ENCODE data around the gene FAM222A.

FAM222A gene

GRCh38 chr12:109743076-109743910 is 29.7 kb downstream of the FAM222A start:
- 92% methylated on average over 17 of the region's 17 CpGs for WGBS
- no peak overlapping the region for H3K27ac ChIP-seq (ENCODE audit: low read depth, low read length)
- H3K9ac ChIP-seq (ENCODE audit: low read depth, low read length): no peak overlapping the region
- no peak overlapping the region for H3K4me3 ChIP-seq (ENCODE audit: low read length)
- H3K9me3 ChIP-seq (ENCODE audit: insufficient read depth, low read depth, low read length): no peaks in the 10 kb centered on the region
- H3K27me3 ChIP-seq (ENCODE audit: insufficient read depth, low read length): no peaks in the 10 kb centered on the region
- H3K36me3 ChIP-seq (ENCODE audit: insufficient read depth, low read length): no peaks in the 10 kb centered on the region
- 0 out of 2 replicates have a peak, but pooled peaks cover under 1% of the 10 kb centered on the region for H3K4me1 ChIP-seq (ENCODE audit: insufficient read depth, low read length)

DNA sequence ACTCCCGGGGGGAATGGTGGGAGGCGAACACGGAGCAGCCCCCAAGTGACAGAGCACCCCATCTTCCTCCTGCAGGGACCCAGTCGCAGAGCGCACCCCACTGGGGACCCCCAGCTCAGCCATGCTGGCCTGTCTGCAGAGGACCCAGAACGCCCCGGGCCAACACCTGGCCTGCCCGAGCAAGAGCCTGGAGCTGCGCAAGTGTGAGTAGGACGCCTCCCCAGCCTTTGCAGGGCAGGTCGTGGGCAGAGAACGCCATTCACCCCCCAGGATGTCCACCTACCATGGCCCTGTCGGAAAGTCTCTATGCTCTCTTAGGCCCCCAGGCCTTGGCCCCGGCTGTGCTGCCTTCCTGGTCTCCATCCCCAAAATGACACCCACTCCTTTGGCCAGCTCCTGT is 30.4 kb downstream of the FAM222A start:
- Histone ChIP-seq H3K27ac (ENCODE audit: low read depth, low read length) (no peak overlapping the region), H3K9ac (ENCODE audit: low read depth, low read length) (no peak overlapping the region), H3K9me3 (ENCODE audit: insufficient read depth, low read depth, low read length) (no peaks in the 10 kb centered on the region), H3K4me3 (ENCODE audit: low read length) (no peak overlapping the region), H3K27me3 (ENCODE audit: insufficient read depth, low read length) (no peaks in the 10 kb centered on the region), H3K36me3 (ENCODE audit: insufficient read depth, low read length) (no peaks in the 10 kb centered on the region), H3K4me1 (ENCODE audit: insufficient read depth, low read length) (no peaks in the 10 kb centered on the region)
- 95% methylated on average over 14 of the region's 14 CpGs for WGBS

DNA sequence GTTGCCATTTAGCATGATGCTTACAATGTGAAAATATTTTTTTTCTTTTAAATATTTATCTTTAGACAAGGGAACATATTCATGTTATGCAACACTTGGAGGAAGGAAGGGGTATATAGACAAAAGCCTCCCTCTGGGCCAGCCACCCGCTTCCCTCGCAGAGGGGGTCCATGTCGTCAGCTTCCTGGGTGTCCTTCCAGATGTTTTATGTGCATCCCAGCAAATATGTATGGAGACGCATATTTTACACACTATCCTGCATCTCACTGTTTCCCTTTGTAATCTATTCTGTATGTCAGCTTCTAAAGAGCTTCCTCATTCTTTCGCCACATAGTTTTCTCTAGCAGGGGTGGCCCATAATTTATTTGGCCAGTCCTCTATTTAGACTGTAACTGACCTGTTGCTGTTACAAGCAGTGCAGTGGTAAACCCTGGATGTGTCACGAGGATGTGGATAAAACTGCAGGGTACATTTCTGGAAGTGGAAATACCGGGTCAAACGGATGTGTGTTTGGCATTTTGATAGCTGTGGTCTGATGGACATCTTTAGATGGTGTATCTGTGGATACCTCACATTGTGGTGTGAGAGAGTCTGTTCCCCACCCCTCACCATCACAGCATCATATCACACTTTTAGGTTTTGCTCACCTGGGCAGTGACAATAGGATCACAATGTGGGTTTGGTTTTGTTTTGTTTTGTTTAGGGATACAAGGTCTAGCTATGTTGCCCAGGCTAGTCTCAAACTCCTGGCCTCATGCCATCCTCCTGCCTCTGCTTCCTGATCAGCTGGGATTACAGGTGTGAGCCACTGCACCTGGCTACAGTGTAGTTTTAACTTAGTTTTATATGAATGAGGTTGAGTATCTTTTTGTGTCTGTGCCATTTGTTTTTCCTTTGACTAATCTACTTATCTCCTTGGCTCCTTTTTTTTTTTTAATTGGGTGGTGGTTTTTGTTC is 31.6 kb downstream of the FAM222A start:
- H3K36me3 ChIP-seq (ENCODE audit: insufficient read depth, low read length): no peaks in the 10 kb centered on the region
- H3K9me3 ChIP-seq (ENCODE audit: insufficient read depth, low read depth, low read length): no peaks in the 10 kb centered on the region
- H3K9ac ChIP-seq (ENCODE audit: low read depth, low read length): no peak overlapping the region
- H3K4me1 ChIP-seq (ENCODE audit: insufficient read depth, low read length): no peaks in the 10 kb centered on the region
- no peaks in the 10 kb centered on the region for H3K27me3 ChIP-seq (ENCODE audit: insufficient read depth, low read length)
- H3K4me3 ChIP-seq (ENCODE audit: low read length): no peak overlapping the region
- WGBS: 88% methylated on average over 8 of the region's 8 CpGs
- no peak overlapping the region for H3K27ac ChIP-seq (ENCODE audit: low read depth, low read length)

GRCh38 chr12:109752117-109753053 is 38.8 kb downstream of the FAM222A start:
- H3K27ac ChIP-seq (ENCODE audit: low read depth, low read length): no peak overlapping the region
- H3K27me3 ChIP-seq (ENCODE audit: insufficient read depth, low read length): no peaks in the 10 kb centered on the region
- WGBS: 75% methylated on average over 6 of the region's 6 CpGs
- H3K9me3 ChIP-seq (ENCODE audit: insufficient read depth, low read depth, low read length): peaks cover 6% of the 10 kb centered on the region; the same call in 1 of the 2 replicates
- no peak overlapping the region for H3K4me3 ChIP-seq (ENCODE audit: low read length)
- no peaks in the 10 kb centered on the region for H3K36me3 ChIP-seq (ENCODE audit: insufficient read depth, low read length)
- H3K9ac ChIP-seq (ENCODE audit: low read depth, low read length): no peak overlapping the region
- no peaks in the 10 kb centered on the region for H3K4me1 ChIP-seq (ENCODE audit: insufficient read depth, low read length)

DNA sequence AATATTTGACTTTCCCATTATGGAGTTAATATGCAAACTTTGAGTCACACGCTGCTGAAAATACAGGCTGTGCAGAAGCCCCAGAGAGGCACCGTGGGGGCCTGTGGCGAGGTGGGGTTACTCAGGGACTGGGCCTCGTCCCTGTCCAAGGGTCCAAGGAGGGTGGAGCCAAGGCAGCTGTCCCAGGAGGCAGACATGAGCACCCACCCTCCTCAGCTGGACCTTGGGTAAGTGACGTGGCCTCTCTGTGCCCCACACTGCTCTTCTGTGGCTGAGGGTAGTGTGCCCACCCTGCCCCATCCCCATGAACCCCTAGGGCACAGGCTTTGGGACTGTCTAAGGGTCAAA is 39.4 kb downstream of the FAM222A start:
- H3K27ac ChIP-seq (ENCODE audit: low read depth, low read length): no peak overlapping the region
- no peak overlapping the region for H3K9ac ChIP-seq (ENCODE audit: low read depth, low read length)
- 92% methylated on average over 5 of the region's 5 CpGs for WGBS
- H3K4me3 ChIP-seq (ENCODE audit: low read length): no peak overlapping the region
- no peaks in the 10 kb centered on the region for H3K4me1 ChIP-seq (ENCODE audit: insufficient read depth, low read length)
- H3K27me3 ChIP-seq (ENCODE audit: insufficient read depth, low read length): no peaks in the 10 kb centered on the region
- peaks cover 6% of the 10 kb centered on the region; the same call in 1 of the 2 replicates for H3K9me3 ChIP-seq (ENCODE audit: insufficient read depth, low read depth, low read length)
- no peaks in the 10 kb centered on the region for H3K36me3 ChIP-seq (ENCODE audit: insufficient read depth, low read length)

DNA sequence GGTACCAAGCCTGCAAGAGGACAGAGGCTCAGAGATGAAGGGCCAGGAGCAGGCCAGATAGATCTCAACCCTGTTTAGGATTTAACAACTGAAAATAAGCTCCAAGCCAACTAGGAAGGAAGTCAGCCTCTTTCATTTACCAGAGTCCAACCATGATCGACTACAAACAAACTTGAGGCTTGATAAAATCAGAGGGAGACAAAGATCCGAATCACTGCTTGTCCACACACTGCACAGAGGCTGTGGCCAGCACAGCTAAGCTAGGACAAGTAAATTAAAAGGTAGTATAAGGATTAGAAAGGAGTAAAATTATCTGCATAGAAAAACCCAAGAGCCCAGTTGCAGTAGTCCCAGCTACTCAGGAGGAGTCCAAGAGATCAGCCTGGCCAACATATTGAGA is 40.3 kb downstream of the FAM222A start:
- no peak overlapping the region for H3K4me3 ChIP-seq (ENCODE audit: low read length)
- H3K36me3 ChIP-seq (ENCODE audit: insufficient read depth, low read length): no peaks in the 10 kb centered on the region
- H3K9ac ChIP-seq (ENCODE audit: low read depth, low read length): no peak overlapping the region
- H3K27ac ChIP-seq (ENCODE audit: low read depth, low read length): no peak overlapping the region
- WGBS: 92% methylated on average over 2 of the region's 2 CpGs
- peaks cover 6% of the 10 kb centered on the region; the same call in 1 of the 2 replicates for H3K9me3 ChIP-seq (ENCODE audit: insufficient read depth, low read depth, low read length)
- no peaks in the 10 kb centered on the region for H3K27me3 ChIP-seq (ENCODE audit: insufficient read depth, low read length)
- no peaks in the 10 kb centered on the region for H3K4me1 ChIP-seq (ENCODE audit: insufficient read depth, low read length)

DNA sequence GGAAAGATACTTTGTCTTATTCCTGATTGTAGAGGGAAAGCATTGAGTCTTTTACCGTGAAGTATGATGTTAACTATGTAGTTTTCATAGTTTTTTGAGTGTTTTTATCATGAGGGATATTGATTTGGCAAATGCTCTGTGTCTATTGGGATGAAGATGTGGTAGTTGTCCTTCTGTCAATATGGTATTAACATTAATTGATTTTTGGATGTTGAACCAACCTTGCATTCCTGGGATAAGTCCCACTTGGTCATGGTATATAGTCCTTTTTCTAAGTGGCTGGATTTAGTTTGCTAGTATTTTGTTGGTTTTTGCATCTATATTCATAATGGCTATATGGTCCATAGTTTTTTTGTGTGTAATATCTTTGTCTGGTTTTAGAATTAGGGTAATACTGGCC is 42.8 kb downstream of the FAM222A start:
- Histone ChIP-seq H3K4me3 (ENCODE audit: low read length) (no peak overlapping the region), H3K27me3 (ENCODE audit: insufficient read depth, low read length) (no peaks in the 10 kb centered on the region), H3K9ac (ENCODE audit: low read depth, low read length) (no peak overlapping the region), H3K27ac (ENCODE audit: low read depth, low read length) (no peak overlapping the region), H3K36me3 (ENCODE audit: insufficient read depth, low read length) (no peaks in the 10 kb centered on the region), H3K9me3 (ENCODE audit: insufficient read depth, low read depth, low read length) (peaks cover 6% of the 10 kb centered on the region; the same call in 1 of the 2 replicates), H3K4me1 (ENCODE audit: insufficient read depth, low read length) (no peaks in the 10 kb centered on the region)
- 89% methylated on average over 1 of the region's 1 CpG for WGBS

DNA sequence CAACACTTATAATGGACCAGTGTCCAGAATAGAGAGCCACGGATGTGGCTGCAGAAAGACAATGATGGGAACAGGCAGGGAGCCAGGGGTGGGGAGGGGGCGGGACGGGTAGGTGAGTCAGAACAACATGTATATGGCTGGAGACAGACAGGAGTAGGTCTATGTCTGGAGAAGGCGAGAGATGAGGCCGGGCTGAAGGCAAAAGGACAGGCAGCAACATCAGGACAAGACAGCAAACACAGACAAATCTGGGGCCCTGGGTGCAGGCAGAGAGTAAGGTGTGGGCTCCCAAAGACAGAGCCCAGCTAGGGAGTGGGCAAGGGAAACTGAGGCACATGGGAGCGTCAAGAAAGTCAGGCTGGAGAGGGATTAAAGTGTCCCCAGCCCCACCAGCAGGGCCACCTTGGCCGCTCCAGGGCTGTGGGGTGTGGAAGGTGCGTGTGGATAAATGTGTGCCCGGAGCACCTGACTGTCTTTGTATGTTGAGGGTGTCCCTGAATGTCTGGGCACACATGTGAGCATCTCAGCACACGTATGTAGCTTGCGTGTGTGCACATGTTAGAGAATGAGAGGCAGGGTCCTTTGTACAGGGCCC is 44.1 kb downstream of the FAM222A start:
- WGBS: 78% methylated on average over 11 of the region's 11 CpGs

DNA sequence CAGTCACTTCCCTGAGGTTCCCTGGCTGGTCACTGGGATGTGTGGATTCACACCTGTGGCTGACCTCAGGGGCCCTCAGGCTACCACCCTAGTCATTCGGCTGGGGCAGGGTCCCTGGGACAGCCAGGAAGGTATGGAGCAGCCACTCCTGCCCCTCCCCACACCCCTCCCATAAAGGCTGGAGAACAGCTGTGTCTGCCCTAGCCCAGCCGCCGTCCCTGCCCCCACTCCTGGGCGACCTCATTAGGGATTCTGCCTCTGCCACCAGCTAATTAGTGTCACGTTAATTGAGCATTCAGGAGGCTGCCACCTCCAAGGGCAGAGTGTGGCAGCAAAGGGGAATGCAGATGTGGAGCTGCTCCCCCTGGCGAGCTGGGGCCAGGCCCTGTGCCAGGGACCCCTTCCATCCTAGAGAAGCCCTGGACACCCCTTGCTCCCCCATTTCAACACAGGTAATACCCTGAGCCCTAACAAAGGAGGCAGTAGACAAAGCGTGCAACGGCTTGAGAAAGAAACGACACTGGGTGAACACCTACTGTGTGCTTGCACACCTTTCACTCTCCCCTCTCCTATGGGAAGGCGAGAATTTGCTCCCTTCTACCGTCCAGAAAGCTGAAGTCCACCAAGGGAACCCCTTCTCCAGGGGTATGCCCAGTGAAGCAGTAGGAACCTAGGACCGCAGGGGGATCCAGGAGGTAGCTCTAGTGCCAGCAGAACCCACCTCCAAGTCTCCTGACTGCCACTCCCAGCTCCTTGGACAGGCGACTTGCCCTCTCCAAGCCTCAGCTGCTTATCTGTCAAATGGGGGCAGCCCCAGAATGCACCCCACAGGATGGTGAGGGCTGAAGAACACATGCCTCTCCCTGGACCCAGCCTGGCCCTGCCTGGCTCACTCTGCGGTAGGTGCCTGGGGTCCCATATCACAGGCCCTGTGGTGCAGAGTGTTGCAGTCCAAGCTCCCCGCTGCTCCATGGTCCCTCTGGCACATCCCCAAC is 45.1 kb downstream of the FAM222A start:
- Histone ChIP-seq H3K9me3 (ENCODE audit: insufficient read depth, low read depth, low read length) (peaks cover 6% of the 10 kb centered on the region; the same call in 1 of the 2 replicates), H3K4me3 (ENCODE audit: low read length) (no peak overlapping the region), H3K9ac (ENCODE audit: low read depth, low read length) (no peak overlapping the region), H3K36me3 (ENCODE audit: insufficient read depth, low read length) (no peaks in the 10 kb centered on the region), H3K4me1 (ENCODE audit: insufficient read depth, low read length) (no peaks in the 10 kb centered on the region), H3K27ac (ENCODE audit: low read depth, low read length) (no peak overlapping the region), H3K27me3 (ENCODE audit: insufficient read depth, low read length) (no peaks in the 10 kb centered on the region)
- 69% methylated on average over 15 of the region's 15 CpGs for WGBS

More for the DNA sequence above, 44.1 kb downstream of the FAM222A start:
- Histone ChIP-seq H3K4me1 (ENCODE audit: insufficient read depth, low read length) (no peaks in the 10 kb centered on the region), H3K27me3 (ENCODE audit: insufficient read depth, low read length) (no peaks in the 10 kb centered on the region), H3K9me3 (ENCODE audit: insufficient read depth, low read depth, low read length) (peaks cover 6% of the 10 kb centered on the region; the same call in 1 of the 2 replicates), H3K36me3 (ENCODE audit: insufficient read depth, low read length) (no peaks in the 10 kb centered on the region), H3K4me3 (ENCODE audit: low read length) (no peak overlapping the region), H3K9ac (ENCODE audit: low read depth, low read length) (no peak overlapping the region), H3K27ac (ENCODE audit: low read depth, low read length) (no peak overlapping the region)

Data from HUES64 (cell line).